UCSD-AML1 (cell line): ENCODE data around the gene CELA2B.
"Not testable (repeated sequence)": the region's sequence is repeated elsewhere in the genome, so short reads cannot be mapped to it uniquely, and the experiment has no call there.

ENCODE experiments used
- DNase-seq: peaks from one replicate; lab custom pipeline; 2025; ENCODE audit not compliant: unreplicated experiment; lab: John Stamatoyannopoulos, UW

CELA2B gene

GRCh38 chr1:15492596-15492995, 16.7 kb downstream of the CELA2B start:
- DNase-seq = no peak

DNA sequence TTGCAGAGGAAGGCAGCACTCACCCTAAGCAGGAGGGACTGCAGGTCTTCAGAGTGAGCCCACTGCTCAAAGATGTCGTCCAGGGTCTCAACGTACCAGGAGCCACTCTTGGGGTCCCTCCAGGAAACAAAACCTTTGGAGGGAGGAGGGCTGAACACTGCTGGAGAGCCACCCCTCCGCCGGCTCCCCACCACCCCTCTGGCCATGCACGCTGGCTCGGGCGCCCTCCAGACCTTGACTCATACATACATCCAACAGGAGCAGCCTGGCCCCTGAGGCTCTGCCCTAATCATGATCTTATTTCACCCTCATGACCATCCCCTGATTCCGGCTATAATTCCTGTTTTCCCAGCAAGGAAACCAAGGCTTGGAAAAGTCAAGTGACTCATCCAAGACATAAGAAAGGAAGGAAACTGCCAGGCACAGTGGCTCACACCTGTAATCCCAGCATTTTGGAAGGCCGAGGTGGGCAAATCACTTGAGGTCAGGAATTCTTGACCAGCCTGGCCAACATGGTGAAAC, 18.0 kb downstream of the CELA2B start:
- no peak for DNase-seq

- DNase-seq = no peak
Observed at GRCh38 chr1:15500184-15501178, 24.6 kb downstream of the CELA2B start.

GRCh38 chr1:15501208-15502032, 25.5 kb downstream of the CELA2B start:
- peak; percentile 61 for DNase-seq

GRCh38 chr1:15504436-15504835, 28.5 kb downstream of the CELA2B start:
- no peak for DNase-seq

- no peak for DNase-seq
Observed at GRCh38 chr1:15506831-15507230, 30.9 kb downstream of the CELA2B start.

- no peak for DNase-seq
Observed at GRCh38 chr1:15507278-15507677, 31.4 kb downstream of the CELA2B start.

DNA sequence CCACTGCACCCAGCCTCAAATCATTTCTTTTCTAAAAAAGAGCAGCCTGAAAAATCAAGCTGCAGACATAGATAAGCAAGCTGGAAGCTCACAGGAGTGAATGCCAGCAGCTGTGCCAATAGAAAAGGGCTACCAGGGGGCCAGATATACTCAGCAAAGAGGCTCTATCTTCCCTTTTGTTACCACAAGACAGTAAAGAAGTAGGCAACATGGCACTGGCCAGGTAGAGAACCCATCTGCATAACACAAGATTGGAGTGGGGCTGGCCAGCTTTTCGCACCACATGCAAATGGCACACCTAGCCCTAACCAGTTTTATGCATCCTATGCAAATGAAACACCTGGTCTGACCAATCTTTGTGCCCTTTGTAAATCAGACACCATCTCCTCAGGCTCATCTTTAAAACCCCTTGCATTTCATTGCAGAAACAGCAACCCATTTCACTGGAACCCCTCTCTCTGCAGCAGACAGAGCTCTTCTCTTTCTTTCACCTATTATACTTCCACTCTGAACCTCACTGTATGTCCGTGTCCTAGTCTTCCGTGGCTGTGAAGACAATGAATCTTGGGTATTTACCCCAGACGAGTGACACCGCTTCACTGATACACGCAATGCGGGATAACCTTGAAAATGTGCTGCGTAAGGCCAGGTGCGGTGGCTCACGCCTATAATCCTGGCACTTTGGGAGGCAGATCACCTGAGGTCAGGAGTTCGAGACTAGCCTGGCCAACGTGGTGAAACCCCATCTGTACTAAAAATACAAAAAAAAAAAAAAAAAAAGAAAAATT, 33.0 kb downstream of the CELA2B start:
- DNase-seq = no peak

- no peak for DNase-seq
Observed at GRCh38 chr1:15509586-15509985, 33.7 kb downstream of the CELA2B start.

- DNase-seq = no peak
Observed at GRCh38 chr1:15510611-15511405, 34.9 kb downstream of the CELA2B start.

DNA sequence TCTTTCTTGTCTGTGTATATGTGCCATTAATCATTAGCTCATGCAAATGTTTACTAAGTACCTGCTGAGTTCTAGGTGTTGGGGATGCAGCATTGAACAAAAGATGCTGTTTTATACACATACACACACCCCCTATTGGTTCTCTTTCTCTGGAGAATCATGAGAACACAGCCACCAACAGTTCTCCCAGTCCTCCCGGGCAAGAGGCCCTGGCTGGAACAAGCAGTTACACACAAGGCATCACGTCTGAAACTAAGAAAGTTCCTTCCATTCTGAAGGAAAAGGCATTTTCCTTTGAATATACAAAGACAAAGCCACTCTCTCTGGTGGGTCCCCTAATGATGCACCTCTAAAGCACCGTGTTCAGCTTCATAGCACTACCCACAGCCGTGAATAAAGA, 37.3 kb downstream of the CELA2B start:
- DNase-seq = no peak

DNA sequence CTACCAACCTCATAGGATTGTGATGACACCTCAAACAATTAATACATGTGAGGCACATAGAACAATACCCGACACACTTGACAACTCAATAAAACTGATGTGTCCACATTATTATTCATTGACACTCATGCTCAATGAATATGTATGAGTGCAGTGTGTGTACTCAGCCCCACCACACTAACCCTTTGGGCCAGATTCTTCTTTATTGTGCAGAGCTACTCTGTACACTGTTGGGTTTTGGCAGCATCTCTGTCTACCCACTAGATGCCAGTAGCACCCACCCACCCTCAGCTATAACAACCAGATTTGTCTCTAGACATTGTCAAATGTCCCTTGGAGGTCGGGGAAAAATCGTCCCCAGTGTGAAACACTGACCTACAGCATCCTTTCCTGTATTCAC, 38.0 kb downstream of the CELA2B start:
- no peak for DNase-seq

DNA sequence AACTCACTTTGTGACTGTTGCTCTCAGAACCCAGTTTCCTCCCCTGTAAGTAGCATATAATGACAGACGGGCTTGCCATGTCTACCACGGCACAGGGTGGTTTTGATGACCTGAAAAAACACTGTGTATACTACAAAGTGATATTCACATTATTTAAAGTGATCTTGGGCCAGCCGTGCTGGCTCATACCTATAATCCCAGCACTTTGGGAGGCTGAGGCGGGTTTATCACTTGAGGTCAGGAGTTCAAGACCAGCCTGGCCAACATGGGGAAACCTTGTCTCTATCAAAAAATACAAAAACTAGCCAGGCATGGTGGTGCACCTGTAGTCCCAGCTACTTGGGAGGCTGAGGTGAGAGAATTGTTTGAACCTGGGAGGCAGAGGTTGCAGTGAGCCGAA, 38.7 kb downstream of the CELA2B start:
- DNase-seq = not testable (repeated sequence)

- DNase-seq = no peak
Observed at GRCh38 chr1:15515022-15515663, 39.2 kb downstream of the CELA2B start.

DNA sequence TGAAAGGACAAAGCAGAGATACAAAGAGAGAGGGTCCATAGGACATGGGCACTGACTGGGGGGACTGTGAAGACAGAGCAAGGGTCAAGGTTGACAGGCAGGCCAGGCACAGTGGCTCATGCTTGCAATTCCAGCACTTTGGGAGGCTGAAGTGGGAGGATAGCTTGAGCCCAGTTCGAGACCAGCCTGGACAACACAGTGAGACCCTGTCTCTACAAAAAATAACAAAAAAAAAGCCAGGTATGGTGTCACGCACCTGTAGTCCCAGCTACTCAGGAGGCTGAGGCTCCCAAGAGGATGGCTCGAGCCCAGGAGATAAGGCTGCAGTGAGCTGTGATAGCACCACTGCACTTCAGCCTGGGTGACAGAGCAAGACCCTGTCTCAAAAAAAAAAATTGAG, 43.7 kb downstream of the CELA2B start:
- no peak for DNase-seq

DNA sequence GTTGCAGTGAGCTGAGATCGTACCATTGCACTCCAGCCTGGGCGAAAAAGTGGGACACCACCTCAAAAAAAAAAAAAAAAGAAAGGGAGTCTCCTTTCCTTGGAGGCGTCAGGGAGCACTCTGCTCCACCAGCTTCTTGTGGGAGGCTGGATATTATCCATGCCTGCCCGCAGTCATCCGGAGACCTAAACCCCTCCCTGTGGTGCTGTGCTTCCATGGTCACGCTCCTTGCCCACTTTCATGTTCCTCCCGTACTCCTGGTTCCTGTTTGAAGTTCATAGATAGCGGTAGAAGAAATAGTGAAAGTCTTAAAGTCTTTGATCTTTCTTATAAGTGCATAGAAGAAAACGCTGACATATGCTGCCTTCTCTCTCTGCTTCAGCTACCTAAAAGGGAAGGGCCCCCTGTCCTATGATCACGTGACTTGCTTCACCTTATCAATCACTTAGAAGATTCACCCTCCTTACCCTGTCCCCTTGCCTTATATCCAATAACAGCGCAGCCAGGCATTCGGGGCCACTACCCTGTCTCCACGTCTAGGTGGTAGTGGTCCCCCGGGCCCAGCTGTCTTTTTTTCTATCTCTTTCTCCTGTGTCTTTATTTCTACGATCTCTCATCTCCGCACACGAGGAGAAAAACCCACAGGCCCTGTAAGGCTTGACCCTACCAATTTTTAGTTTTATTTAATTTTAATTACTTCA, 45.5 kb downstream of the CELA2B start:
- not testable (repeated sequence) for DNase-seq

GRCh38 chr1:15522551-15522950, 46.6 kb downstream of the CELA2B start:
- DNase-seq = no peak

GRCh38 chr1:15523104-15524020, 47.5 kb downstream of the CELA2B start:
- no peak for DNase-seq
